ENCODE measurements around the gene SLC10A7.
A peak's percentile ranks its signal among the peaks of the same experiment; 100 is the strongest.

The SLC10A7 gene

DNA sequence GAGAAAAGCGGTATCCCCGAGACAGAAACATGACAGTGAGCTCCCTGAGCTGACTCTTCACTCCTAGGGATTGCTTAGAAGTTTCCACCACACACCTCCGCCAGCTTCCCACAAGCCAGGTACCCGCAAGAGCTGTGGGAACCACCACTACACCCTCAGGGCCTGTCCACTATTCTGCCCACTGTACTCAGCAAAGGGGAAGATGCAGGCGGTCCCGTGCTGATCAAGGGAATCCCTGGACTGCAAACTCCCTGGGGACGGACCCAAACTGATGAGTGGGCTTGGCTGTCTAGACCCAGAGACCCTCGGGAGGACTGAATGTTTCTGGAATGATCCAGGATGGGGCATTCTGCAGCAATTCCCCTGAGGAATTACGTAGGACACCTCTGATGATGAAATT is 277.2 kb downstream of the SLC10A7 start:
- Mint-ChIP-seq H3K36me3 (ENCODE audit: low read depth) (no peaks in the 10 kb centered on the region), H3K27me3 (ENCODE audit: low read depth) (peaks cover 4% of the 10 kb centered on the region), H3K4me1 (peaks cover 21% of the 10 kb centered on the region), H3K4me3 (no peak overlapping the region), H3K27ac (peak overlapping the region in 1 of 3 experiments; percentile 17), H3K9me3 (no peaks in the 10 kb centered on the region)
- TF ChIP-seq CTCF (IDR thresholded peaks at IDR 0.05; ENCODE audit: unreplicated experiment in 3 of 3), result no peak

GRCh38 chr4:146243883-146244277 is 277.9 kb downstream of the SLC10A7 start:
- peaks cover 21% of the 10 kb centered on the region for H3K4me1 Mint-ChIP-seq
- no peaks in the 10 kb centered on the region for H3K9me3 Mint-ChIP-seq
- H3K27ac Mint-ChIP-seq, result peak overlapping the region in 1 of 3 experiments; percentile 60
- H3K36me3 Mint-ChIP-seq (ENCODE audit: low read depth), result no peaks in the 10 kb centered on the region
- no peak overlapping the region for H3K4me3 Mint-ChIP-seq
- peaks cover 5% of the 10 kb centered on the region for H3K27me3 Mint-ChIP-seq (ENCODE audit: low read depth)
- no peak for TF ChIP-seq CTCF (IDR thresholded peaks at IDR 0.05; ENCODE audit: unreplicated experiment in 3 of 3)

DNA sequence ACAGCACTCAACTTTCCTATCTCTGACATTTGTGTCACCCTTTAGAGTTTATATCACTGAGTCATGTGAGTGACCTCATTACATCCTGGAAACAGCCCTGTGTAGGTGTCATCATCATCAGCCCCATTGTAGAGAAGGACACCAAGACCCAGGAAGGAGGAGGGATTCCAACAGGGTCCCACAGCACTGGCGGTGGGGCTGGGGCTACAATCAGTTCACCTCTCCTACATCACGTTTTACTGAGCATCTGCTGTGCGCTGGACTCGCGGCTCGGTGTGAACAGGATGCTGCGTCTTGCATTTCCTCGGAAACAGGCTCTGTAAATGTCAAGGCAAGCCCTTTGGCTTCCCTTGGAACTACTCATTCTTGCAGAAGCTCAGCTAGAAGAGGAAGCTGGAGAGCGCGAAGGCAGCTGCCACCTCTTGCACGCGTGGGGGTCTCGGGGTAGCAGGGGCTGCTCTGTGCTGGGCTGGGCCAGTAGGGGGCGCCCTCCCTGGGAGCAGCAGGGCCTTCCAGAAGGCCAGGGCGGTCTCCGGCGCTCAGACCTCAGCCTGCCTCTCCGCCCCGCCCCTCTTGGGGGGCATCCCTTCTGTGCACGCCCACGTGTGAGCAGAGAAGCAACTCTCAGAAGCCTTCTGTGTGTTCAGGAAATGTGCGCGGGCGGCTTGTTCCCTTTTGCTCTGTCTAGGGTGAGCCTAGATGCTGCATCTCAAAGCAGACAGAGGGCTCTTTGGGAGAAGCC is 278.4 kb downstream of the SLC10A7 start:
- H3K27ac Mint-ChIP-seq, result no peak overlapping the region
- peak in 1 of 3 experiments; percentile 33 for TF ChIP-seq CTCF (IDR thresholded peaks at IDR 0.05; ENCODE audit: unreplicated experiment in 3 of 3)
- peaks cover 5% of the 10 kb centered on the region for H3K27me3 Mint-ChIP-seq (ENCODE audit: low read depth)
- no peaks in the 10 kb centered on the region for H3K36me3 Mint-ChIP-seq (ENCODE audit: low read depth)
- no peak overlapping the region for H3K4me3 Mint-ChIP-seq
- no peaks in the 10 kb centered on the region for H3K9me3 Mint-ChIP-seq
- H3K4me1 Mint-ChIP-seq, result peaks cover 21% of the 10 kb centered on the region

DNA sequence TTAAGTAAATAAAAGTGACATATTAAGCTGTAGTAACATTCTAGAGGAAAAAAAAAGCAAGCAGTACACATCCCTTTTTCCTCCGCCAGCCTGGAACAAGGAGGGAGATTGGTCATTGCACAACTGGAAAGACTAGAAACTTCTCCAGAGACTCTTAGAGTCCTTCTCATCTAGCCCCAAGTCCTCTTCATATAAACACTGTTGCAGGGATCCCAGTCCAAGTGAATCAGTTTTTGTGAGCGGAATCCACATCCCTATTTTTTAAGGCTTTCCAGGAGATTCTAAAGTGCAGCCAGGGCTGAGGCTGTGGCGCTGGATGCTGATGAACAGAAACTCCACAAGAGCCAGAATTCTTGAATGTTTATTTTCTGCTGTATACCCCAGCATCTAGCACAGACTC is 283.6 kb downstream of the SLC10A7 start:
- Mint-ChIP-seq H3K27ac (no peak overlapping the region), H3K4me1 (peaks cover 20% of the 10 kb centered on the region), H3K9me3 (no peaks in the 10 kb centered on the region), H3K4me3 (no peak overlapping the region), H3K36me3 (ENCODE audit: low read depth) (no peaks in the 10 kb centered on the region), H3K27me3 (ENCODE audit: low read depth) (peaks cover 5% of the 10 kb centered on the region)
- TF ChIP-seq CTCF (IDR thresholded peaks at IDR 0.05; ENCODE audit: unreplicated experiment in 3 of 3), result no peak

DNA sequence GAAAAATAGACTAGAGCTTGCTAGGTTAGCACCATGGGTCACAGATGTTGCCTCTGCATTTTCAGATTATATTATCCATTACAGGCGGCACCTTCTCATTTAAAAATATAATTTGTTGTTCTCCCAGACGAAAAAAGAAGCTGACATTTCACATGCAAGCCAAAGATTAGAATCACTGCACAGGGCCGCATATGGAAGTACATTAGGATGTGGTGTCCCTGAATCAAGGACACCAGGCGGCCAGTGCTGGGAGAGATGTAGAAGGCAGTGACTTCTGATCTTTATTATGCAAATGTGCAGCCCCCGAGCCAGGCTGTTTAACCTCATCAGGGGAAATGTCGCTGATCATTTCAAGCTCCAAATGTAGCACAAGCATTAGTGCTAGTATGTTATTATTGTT is 284.6 kb downstream of the SLC10A7 start:
- no peak overlapping the region for H3K27ac Mint-ChIP-seq
- H3K9me3 Mint-ChIP-seq, result peaks cover 2% of the 10 kb centered on the region
- no peak overlapping the region for H3K4me3 Mint-ChIP-seq
- no peak for TF ChIP-seq CTCF (IDR thresholded peaks at IDR 0.05; ENCODE audit: unreplicated experiment in 3 of 3)
- H3K36me3 Mint-ChIP-seq (ENCODE audit: low read depth), result no peaks in the 10 kb centered on the region
- peaks cover 20% of the 10 kb centered on the region for H3K4me1 Mint-ChIP-seq
- H3K27me3 Mint-ChIP-seq (ENCODE audit: low read depth), result peaks cover 5% of the 10 kb centered on the region

DNA sequence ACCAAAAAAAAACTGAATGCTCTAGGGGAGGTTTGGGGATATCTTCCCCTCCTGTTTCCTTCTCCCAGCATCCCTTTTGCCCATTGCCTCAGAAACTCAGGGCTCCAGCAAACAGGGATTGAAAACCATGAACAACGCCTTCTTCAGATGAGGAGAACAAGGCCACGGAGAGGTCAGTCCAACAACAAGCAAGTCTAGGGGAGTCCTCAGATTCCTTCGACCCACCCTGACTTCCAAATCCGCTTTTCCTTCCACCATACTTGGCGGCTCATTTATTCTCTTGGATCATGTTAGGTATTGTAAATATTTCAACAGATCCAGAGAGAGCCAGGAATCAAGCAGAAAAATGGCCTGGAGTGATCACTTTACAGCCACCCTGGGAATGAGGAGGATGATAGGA is 285.5 kb downstream of the SLC10A7 start:
- H3K9me3 Mint-ChIP-seq, result peaks cover 2% of the 10 kb centered on the region
- no peak for TF ChIP-seq CTCF (IDR thresholded peaks at IDR 0.05; ENCODE audit: unreplicated experiment in 3 of 3)
- H3K27ac Mint-ChIP-seq, result peak overlapping the region in 1 of 3 experiments; percentile 79
- no peaks in the 10 kb centered on the region for H3K36me3 Mint-ChIP-seq (ENCODE audit: low read depth)
- H3K4me3 Mint-ChIP-seq, result no peak overlapping the region
- H3K27me3 Mint-ChIP-seq (ENCODE audit: low read depth), result peaks cover 5% of the 10 kb centered on the region
- H3K4me1 Mint-ChIP-seq, result peaks cover 16% of the 10 kb centered on the region

Data from nephron (organoid).